NCI-H2171 (cell line): ENCODE measurements around the gene TAT.
"Not testable (repeated sequence)": the region's sequence is repeated elsewhere in the genome, so short reads cannot be mapped to it uniquely, and the experiment has no call there.

Source experiments
- DNase-seq: peaks from one replicate; lab custom pipeline; 2025; lab: John Stamatoyannopoulos, UW

The TAT gene

GRCh38 chr16:71576971-71577370 is at the start of gene TAT:
TAT (minus strand) TSS chr16:71577092; CDS start chr16:71576415, 677 bp downstream.
- no peak for DNase-seq

GRCh38 chr16:71626018-71626857 is 49.3 kb upstream of the TAT start, which contains the start of gene MARVELD3:
MARVELD3 (plus strand) TSS chr16:71626184; CDS start chr16:71626230, 46 bp downstream.
- peak; percentile 68 for DNase-seq

GRCh38 chr16:71625113-71625850 is 48.4 kb upstream of the TAT start:
- no peak for DNase-seq

- no peak for DNase-seq
Measured at GRCh38 chr16:71623597-71623996, 46.7 kb upstream of the TAT start.

DNA sequence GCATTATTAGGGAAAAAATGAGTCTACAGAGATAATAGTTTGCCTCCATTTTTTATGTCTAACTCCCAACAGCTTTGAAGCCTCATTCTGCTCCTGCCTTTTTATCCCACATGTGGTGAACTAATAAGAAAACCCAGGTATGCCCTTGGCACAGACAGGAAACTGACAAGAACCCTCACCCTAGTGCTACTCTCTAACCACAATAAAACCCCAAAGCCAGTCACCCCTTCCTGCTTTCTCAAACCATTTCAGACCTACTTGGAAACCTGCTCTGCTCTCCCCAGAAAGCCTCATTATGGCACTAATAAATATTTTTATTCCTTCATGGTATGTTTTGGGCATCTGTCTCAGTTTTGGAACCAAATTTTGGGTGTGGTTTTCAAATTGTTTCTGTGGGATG is 45.2 kb upstream of the TAT start:
- no peak for DNase-seq

- DNase-seq, result no peak
Measured at GRCh38 chr16:71618429-71618828, 41.5 kb upstream of the TAT start.

DNA sequence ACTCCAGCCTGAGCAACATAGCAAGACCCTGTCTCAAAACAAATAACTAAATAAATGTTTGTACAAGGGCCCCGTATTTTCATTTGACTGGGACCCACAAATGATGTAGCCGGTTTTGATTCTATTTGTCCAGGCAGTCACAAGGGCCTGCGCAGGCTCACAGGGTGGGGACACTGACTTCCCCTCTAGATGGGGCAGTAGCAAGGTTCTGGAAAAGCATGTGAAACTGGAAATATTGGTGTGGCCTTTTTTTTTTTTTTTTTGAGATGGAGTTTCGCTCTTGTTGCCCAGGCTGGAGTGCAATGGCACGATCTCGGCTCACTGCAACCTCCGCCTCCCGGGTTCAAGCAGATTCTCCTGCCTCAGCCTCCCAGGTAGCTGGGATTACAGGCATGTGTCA is 38.1 kb upstream of the TAT start:
- DNase-seq, result not testable (repeated sequence)

GRCh38 chr16:71610936-71611871 is 34.3 kb upstream of the TAT start:
- DNase-seq, result peak; percentile 18

DNA sequence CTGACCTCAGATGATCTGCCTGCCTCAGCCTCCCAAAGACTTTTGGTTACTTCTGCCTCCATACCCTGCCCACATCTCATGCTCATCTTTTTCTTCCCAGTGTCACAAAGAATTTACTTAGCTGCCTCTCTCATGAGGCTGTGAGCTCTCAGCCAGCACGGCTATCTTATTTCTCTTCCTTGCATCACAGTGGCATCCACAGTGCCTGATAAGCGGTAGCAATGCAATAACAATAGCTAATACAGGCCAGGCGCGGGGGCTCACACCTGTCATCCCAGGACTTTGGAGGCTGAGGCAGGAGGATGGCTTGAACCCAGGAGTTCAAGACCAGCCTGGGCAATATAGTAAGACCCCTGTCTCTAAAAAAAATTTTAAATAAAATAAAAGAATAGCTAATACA is 33.6 kb upstream of the TAT start:
- no peak for DNase-seq

DNA sequence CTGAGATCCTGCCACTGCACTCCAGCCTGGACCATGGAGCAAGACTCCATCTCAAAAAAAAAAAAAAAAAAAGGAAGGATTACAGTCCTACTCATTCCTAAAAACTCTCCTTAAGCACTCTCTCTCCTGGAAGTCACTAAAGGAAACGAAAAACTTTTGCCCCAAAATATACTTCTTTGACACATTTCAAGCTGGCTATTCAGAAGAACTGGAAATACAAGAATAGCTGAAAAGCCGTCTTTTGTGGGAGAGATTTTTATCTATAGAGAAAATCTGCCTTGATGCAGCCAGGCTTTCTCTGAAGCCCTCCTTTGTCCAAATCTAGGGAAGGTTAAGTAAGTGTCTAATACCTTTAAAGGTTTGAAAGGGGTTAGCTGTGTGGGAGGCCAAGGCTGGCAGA is 32.2 kb upstream of the TAT start:
- no peak for DNase-seq

- DNase-seq, result no peak
Measured at GRCh38 chr16:71600822-71601221, 23.9 kb upstream of the TAT start.

DNA sequence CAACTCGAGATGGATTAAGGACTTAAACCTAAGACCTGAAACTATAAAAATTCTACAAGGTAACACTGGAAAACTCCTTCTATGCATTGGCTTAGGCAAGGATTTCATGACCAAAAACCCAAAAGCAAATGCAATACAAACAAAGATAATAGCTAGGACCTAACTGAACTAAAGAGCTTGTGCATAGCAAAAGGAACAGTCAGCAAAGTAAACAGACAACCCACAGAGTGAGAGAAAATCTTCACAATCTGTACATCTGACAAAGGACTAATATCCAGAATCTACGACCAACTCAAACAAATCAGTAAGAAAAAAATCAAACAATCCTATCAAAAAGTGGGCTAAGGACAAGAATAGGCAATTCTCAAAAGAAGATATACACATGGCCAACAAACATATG is 21.5 kb upstream of the TAT start:
- not testable (repeated sequence) for DNase-seq

DNA sequence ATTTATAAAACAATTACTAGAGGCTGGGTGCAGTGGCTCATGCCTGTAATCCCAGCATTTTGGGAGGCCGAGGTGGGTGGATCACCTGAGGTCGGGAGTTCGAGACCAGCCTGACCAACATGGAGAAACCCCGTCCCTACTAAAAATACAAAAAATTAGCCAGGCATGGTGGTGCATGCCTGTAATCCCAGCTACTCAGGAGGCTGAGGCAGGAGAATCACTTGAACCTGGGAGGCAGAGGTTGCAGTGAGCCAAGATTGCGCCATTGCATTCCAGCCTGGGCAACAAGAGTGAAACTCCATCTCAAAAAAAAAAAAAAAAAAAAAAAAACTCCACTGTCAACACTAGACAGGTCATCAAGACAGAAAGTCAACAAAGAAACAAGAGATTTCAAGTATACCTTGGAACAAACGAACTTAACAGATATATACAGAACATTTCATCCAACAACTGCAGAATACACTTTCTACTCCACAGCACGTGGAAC is 18.5 kb upstream of the TAT start:
- not testable (repeated sequence) for DNase-seq

GRCh38 chr16:71594000-71594646 is 17.2 kb upstream of the TAT start:
- DNase-seq, result no peak

DNA sequence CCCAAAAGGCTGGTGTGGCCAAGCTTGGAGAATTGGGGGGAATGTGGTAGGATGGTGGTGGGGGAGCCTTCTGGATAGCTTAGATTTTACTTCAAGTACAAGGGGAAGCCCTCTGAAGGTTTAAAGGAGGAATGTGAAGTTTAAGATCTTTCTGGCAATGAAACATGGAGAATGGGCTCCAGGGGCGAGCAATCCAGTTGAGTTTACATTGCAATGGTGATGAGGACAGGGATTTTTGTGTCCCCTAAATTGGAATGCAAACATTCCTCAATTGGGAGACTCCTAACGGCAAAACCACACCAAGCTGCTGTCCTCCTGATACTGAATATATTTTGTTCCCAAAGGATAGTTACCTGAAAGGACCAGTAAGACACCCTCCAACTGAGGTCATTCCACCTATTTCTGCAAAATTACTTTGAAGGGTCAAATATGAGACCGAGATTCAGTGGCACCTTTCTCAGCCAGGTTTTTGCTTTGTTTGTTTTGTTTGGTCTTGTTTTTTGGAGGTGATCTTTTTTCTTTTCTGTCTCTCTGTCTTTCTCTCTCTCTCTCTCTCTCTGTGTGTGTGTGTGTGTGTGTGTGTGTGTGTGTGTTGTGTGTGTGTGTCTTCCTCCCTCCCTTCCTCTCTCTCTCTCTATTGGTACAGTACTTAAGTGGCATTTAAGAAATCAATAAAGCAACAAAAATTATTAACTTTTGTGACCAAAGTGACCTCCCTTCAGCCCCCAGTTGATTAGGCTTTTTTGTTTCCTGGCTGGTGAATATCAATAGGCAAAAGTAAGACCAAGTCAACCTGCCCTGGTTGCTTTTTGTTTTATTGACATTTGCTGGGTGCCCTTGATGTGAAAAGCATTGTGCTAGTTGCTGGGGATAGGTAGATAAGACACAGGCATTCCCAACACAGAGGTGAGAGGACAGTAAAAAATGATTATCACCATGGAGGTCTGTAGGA is 16.4 kb upstream of the TAT start:
- DNase-seq, result no peak

DNA sequence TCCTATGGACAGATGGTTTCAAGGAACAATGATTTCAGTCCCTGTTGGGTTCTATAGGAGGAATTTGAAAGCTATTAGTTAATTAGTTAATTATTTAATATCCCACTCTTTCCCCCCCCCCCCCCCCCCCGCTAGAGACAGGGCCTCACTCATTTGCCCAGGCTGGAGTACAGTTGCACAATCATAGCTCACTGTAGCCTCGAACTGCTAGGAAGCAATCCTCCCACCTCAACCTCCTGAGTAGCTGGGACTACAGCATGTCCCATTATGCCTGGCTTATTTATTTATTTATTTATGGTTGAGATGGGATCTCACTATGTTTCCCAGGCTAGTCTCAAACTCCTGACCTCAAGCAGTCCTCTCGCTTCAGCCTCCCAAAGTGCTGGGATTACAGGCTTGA is 15.0 kb upstream of the TAT start:
- no peak for DNase-seq

- DNase-seq, result no peak
Measured at GRCh38 chr16:71590584-71590983, 13.7 kb upstream of the TAT start.

- DNase-seq, result not testable (repeated sequence)
Measured at GRCh38 chr16:71590071-71590470, 13.2 kb upstream of the TAT start.

DNA sequence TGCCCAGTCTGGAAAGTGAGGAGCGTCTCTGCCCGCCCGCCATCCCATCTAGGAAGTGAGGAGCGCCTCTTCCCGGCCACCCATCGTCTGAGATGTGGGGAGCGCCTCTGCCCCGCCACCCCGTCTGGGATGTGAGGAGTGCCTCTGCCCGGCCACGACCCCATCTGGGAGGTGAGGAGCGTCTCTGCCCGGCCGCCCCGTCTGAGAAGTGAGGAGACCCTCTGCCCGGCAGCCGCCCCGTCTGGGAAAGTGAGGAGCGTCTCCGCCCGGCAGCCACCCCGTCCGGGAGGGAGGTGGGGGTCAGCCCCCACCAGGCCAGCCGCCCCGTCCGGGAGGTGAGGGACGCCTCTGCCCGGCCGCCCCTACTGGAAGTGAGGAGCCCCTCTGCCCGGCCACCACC is 12.4 kb upstream of the TAT start:
- DNase-seq, result not testable (repeated sequence)

DNA sequence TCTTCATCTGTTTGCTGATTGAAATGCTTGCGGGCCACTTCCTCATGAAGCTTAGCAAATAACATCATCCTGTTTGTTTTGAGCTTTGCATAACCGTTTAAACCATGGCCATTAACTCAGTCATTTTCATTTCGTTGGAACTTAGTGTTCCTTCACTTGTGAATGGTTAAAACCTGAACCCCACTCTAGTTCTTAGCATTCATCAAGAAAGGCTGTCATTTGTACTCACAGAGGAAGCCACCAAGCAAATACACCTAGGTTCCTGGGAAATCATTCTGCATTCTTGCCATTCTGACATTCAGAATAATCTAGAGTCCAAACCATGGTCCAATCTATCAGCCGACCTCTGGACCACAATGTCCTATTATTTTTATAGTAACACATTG is 8.4 kb upstream of the TAT start:
- no peak for DNase-seq
